ENCODE measurements around the gene ST6GALNAC1. TPM values are rescaled to one million over a fixed set of nuclear protein-coding genes. Genes with fewer than 3 reads are reported as not detected.

Gene ST6GALNAC1
- total and polyA plus RNA-seq, 10 of the 15 experiments (the other 5 are each of a cell fraction or from before 2014, with no cell fraction given): 0.08 TPM; not detected in 9

- H3K4me2 ChIP-seq (ENCODE audit: control insufficient read depth, insufficient read depth): no peak overlapping the region
- no peak for TF ChIP-seq ESRRA (IDR thresholded peaks at IDR 0.05; ENCODE audit: low read length)
- TF ChIP-seq RAD21 (IDR thresholded peaks at IDR 0.05; ENCODE audit: insufficient read depth, low read depth, low read length): peak; percentile 82
- peak; percentile 64 for TF ChIP-seq SMC3 (IDR thresholded peaks at IDR 0.05; ENCODE audit: borderline replicate concordance, low read length)
- TF ChIP-seq BCL3 (IDR thresholded peaks at IDR 0.05; ENCODE audit: borderline replicate concordance, insufficient read depth, low read depth, low read length, poor library complexity, severe bottlenecking): no peak
- TF ChIP-seq RUNX3 (IDR thresholded peaks at IDR 0.05; ENCODE audit: low read length): 0 out of 2 replicates have a peak, but pooled peaks have one; percentile 9
- peak; percentile 52; the same call in 1 of the 2 replicates for TF ChIP-seq YY1 (IDR thresholded peaks at IDR 0.05; ENCODE audit: low read depth, low read length)
- TF ChIP-seq STAT3 (IDR thresholded peaks at IDR 0.05; ENCODE audit: low read depth, low read length): no peak
- TF ChIP-seq BHLHE40 (IDR thresholded peaks at IDR 0.05; ENCODE audit: borderline replicate concordance in 1 of 2, low read depth in 2 of 2, low read length in 1 of 2): peak in 1 of 2 experiments; percentile 31; a peak in 1 of 4 replicates
- peak; percentile 81 to 86 (median 83) for TF ChIP-seq CTCF (IDR thresholded peaks at IDR 0.05 in 2 of 3, conservative IDR thresholded peaks at IDR 0.05 in 1 of 3; ENCODE audit: control insufficient read depth in 2 of 3, extremely low read depth in 1 of 3, insufficient read depth in 1 of 3, low read depth in 3 of 3, low read length in 3 of 3)
- no peak for TF ChIP-seq ATF3 (IDR thresholded peaks at IDR 0.05; ENCODE audit: borderline replicate concordance, extremely low read depth, low read depth, low read length)
- TF ChIP-seq ZNF217 (IDR thresholded peaks at IDR 0.05): no peak
- TF ChIP-seq NR2C2 (IDR thresholded peaks at IDR 0.05; ENCODE audit: borderline replicate concordance, control insufficient read depth, insufficient read length, low read depth): no peak
- intact Hi-C loops (cut with micrococcal nuclease; ENCODE audit: unreplicated experiment) (loop anchor here (2.0 kb wide), 1 partner anchor 159 kb away; no protein-coding TSS in a partner anchor), in situ Hi-C loops (cut with MboI) (loop anchor here (5.0 kb wide), 1 partner anchor 159 kb away; no protein-coding TSS in a partner anchor)
- FAIRE-seq: no peak
- ChIA-PET SMC1A (ENCODE audit: uncharacterized antibody, unreplicated experiment) (interaction anchor here (0.6 to 2.0 kb wide), 12 partner anchors 10 to 826 kb away, joined by 3 to 14 read pairs (median 4); partner anchors contain the start of gene WBP2), RAD21 (ENCODE audit: unreplicated experiment) (interaction anchor here (0.6 to 1.9 kb wide), 10 partner anchors 9 to 174 kb away, joined by 3 to 15 read pairs (median 4); no protein-coding TSS in a partner anchor), CTCF (interaction anchor here (0.6 to 3.9 kb wide), 32 partner anchors 9 to 391 kb away, joined by 3 to 37 read pairs (median 6); partner anchors contain the start of gene ST6GALNAC1), POLR2A (interaction anchor here (0.6 kb wide), 1 partner anchor 47 kb away, joined by 3 read pairs; no protein-coding TSS in a partner anchor)
- H3K36me3 ChIP-seq (ENCODE audit: control insufficient read depth in 2 of 2, insufficient read depth in 2 of 2, low read length in 1 of 2): no peaks in the 10 kb centered on the region
- no peaks in the 10 kb centered on the region for H3K4me1 ChIP-seq (ENCODE audit: control insufficient read depth, insufficient read depth, low read length)
- H3K9me3 ChIP-seq (replicated peaks; ENCODE audit: control insufficient read depth, insufficient read depth, low read length): no peaks in the 10 kb centered on the region
- ATAC-seq: peak; percentile 94
- H2AFZ ChIP-seq (ENCODE audit: control insufficient read depth, low read depth, low read length): no peak overlapping the region
- H4K20me1 ChIP-seq (ENCODE audit: control insufficient read depth, insufficient read depth): no peaks in the 10 kb centered on the region
- H3K4me3 ChIP-seq: no peak overlapping the region
- H3K79me2 ChIP-seq (ENCODE audit: control insufficient read depth, insufficient read depth, low read length): no peaks in the 10 kb centered on the region
- DNase-seq (ENCODE audit: low read depth, low spot score): no peak
- BruUV-seq (replicated peaks): no TSS peak
- H3K27ac ChIP-seq (ENCODE audit: control insufficient read depth, insufficient read depth): no peak overlapping the region
- H3K27me3 ChIP-seq (replicated peaks in 1 of 2; ENCODE audit: control insufficient read depth in 2 of 2, insufficient read depth in 2 of 2, low read length in 1 of 2): peaks cover 0 to 5% of the 10 kb centered on the region in 2 experiments; a peak in 2 of 4 replicates
- WGBS (ENCODE audit: insufficient coverage, insufficient replicate concordance, low lambda C conversion rate, missing lambda C conversion rate): 18% methylated on average over 16 of the region's 16 CpGs
- no peak overlapping the region for H3K9ac ChIP-seq (ENCODE audit: control insufficient read depth, insufficient read depth, low read length)
Observed at GRCh38 chr17:76681222-76682137, 37.9 kb upstream of the ST6GALNAC1 start.
